ENCODE results near the gene MPRIP. TPM values are rescaled to one million over a fixed set of nuclear protein-coding genes. Genes with fewer than 3 reads are reported as not detected.

Gene MPRIP
- total RNA-seq, 2 experiments from 2014 or later: 132 to 135 TPM

GRCh38 chr17:17205368-17206123, 163.3 kb downstream of the MPRIP start:
- H3K36me3 Mint-ChIP-seq (ENCODE audit: low read depth): peaks cover 21% of the 10 kb centered on the region
- H3K4me3 Mint-ChIP-seq: peak overlapping the region; percentile 93
- no peak for TF ChIP-seq CTCF (IDR thresholded peaks at IDR 0.05)
- intact Hi-C loops (cut with micrococcal nuclease): no loop called here
- H3K27ac Mint-ChIP-seq: peak overlapping the region; percentile 96
- DNase-seq (peak; percentile 86), ATAC-seq (peak; percentile 71)
- H3K9me3 Mint-ChIP-seq: no peaks in the 10 kb centered on the region
- H3K27me3 Mint-ChIP-seq: no peaks in the 10 kb centered on the region
- POLR2A ChIA-PET: interaction anchor here (0.8 to 3.2 kb wide), 7 partner anchors 9 to 41 kb away, joined by 3 to 12 read pairs (median 6); no protein-coding TSS in a partner anchor
- CTCF ChIA-PET: interaction anchor here (1.4 kb wide), 1 partner anchor 9 kb away, joined by 4 read pairs; no protein-coding TSS in a partner anchor
- peaks cover 26% of the 10 kb centered on the region for H3K4me1 Mint-ChIP-seq (ENCODE audit: low read depth)

- peaks cover 17% of the 10 kb centered on the region for H3K36me3 Mint-ChIP-seq (ENCODE audit: low read depth)
- H3K4me1 Mint-ChIP-seq (ENCODE audit: low read depth): peaks cover 26% of the 10 kb centered on the region
- peak; percentile 78 for ATAC-seq
Measured at GRCh38 chr17:17206124-17206912, 164.1 kb downstream of the MPRIP start, which contains the start of gene PLD6. TSS of gene PLD6 (minus strand) at chr17:17206333. CDS start at chr17:17206286, 47 bp downstream.

GRCh38 chr17:17206913-17207335, 164.7 kb downstream of the MPRIP start:
- no peak for ATAC-seq
- intact Hi-C loops (cut with micrococcal nuclease): no loop called here
- no peak for DNase-seq
- H3K27me3 Mint-ChIP-seq: no peaks in the 10 kb centered on the region
- no peak for TF ChIP-seq CTCF (IDR thresholded peaks at IDR 0.05)
- no peaks in the 10 kb centered on the region for H3K9me3 Mint-ChIP-seq
- POLR2A ChIA-PET: interaction anchor here (0.9 to 3.2 kb wide), 6 partner anchors 10 to 99 kb away, joined by 3 to 11 read pairs (median 3); partner anchors contain the start of gene FLCN
- H3K4me1 Mint-ChIP-seq (ENCODE audit: low read depth): peaks cover 26% of the 10 kb centered on the region
- H3K36me3 Mint-ChIP-seq (ENCODE audit: low read depth): peaks cover 16% of the 10 kb centered on the region
- H3K4me3 Mint-ChIP-seq: peak overlapping the region; percentile 54
- H3K27ac Mint-ChIP-seq: peak overlapping the region; percentile 52
- CTCF ChIA-PET: interaction anchor here (1.1 kb wide), 1 partner anchor 65 kb away, joined by 4 read pairs; no protein-coding TSS in a partner anchor

More at GRCh38 chr17:17206124-17206912, 164.1 kb downstream of the MPRIP start, which contains the start of gene PLD6:
- TF ChIP-seq CTCF (IDR thresholded peaks at IDR 0.05): no peak
- ChIA-PET POLR2A (interaction anchor here (0.8 to 3.2 kb wide), 9 partner anchors 10 to 100 kb away, joined by 3 to 12 read pairs (median 3); partner anchors contain the start of gene FLCN), CTCF (no interaction called here)
- no peaks in the 10 kb centered on the region for H3K27me3 Mint-ChIP-seq
- H3K9me3 Mint-ChIP-seq: no peaks in the 10 kb centered on the region
- peak within 1 kb of the TSS; percentile 93 for H3K4me3 Mint-ChIP-seq
- intact Hi-C loops (cut with micrococcal nuclease): no loop called here
- peak; percentile 92 for DNase-seq
- peak within 1 kb of the TSS; percentile 96 for H3K27ac Mint-ChIP-seq

- CTCF ChIA-PET: interaction anchor here (0.7 to 1.4 kb wide), 3 partner anchors 62 to 66 kb away, joined by 3 to 4 read pairs (median 3); no protein-coding TSS in a partner anchor
- H3K27me3 Mint-ChIP-seq: no peaks in the 10 kb centered on the region
- POLR2A ChIA-PET: interaction anchor here (0.6 to 3.2 kb wide), 2 partner anchors 28 to 174 kb away, joined by 3 to 11 read pairs; no protein-coding TSS in a partner anchor
- H3K27ac Mint-ChIP-seq: no peak overlapping the region
- H3K36me3 Mint-ChIP-seq (ENCODE audit: low read depth): peaks cover 13% of the 10 kb centered on the region
- no peak for DNase-seq
- H3K9me3 Mint-ChIP-seq: no peaks in the 10 kb centered on the region
- H3K4me3 Mint-ChIP-seq: no peak overlapping the region
- intact Hi-C loops (cut with micrococcal nuclease): no loop called here
- no peak for ATAC-seq
- peaks cover 24% of the 10 kb centered on the region for H3K4me1 Mint-ChIP-seq (ENCODE audit: low read depth)
- TF ChIP-seq CTCF (IDR thresholded peaks at IDR 0.05): no peak
Measured at GRCh38 chr17:17207998-17208397, 165.7 kb downstream of the MPRIP start.

Measured in activated CD8-positive, alpha-beta T cell treated with anti-CD3 and anti-CD28 coated beads for 36 hours (primary cell).